Activated B cell treated with CpG ODN at 0.5 μM for 24 hours (primary cell): ENCODE data around the gene UGP2. TPM values are rescaled to one million over a fixed set of nuclear protein-coding genes. Genes with fewer than 3 reads are reported as not detected.

Experiments used
- ATAC-seq: fragments of 200-7000 bp; cut with Tn5 transposase; one replicate; pipeline ENCODE4 v1.10.0; 2021; ENCODE audit warnings: low read depth, mild to moderate bottlenecking, moderate library complexity
- CTCF ChIA-PET: fragments of 350-600 bp; sonication (Branson Sonifier 250); formaldehyde crosslinking; loops from one replicate; lab custom pipeline; 2021; ENCODE audit warnings: antibody characterized with exemption; lab: Charles Lee
- POLR2A ChIA-PET: fragments of 350-600 bp; sonication (Branson Sonifier 250); formaldehyde crosslinking; loops from one replicate; lab custom pipeline; 2021; ENCODE audit warnings: antibody characterized with exemption; lab: Charles Lee
- DNase-seq: peaks from one replicate; pipeline ENCODE4 v3.0.0; 2022
- H3K27ac Mint-ChIP-seq: one replicate; pipeline ENCODE4 v1.8.0; 2020; ENCODE audit warnings: mixed read lengths
- H3K27me3 Mint-ChIP-seq: one replicate; pipeline ENCODE4 v1.8.0; 2021; ENCODE audit warnings: mixed read lengths
- H3K36me3 Mint-ChIP-seq: one replicate; pipeline ENCODE4 v1.8.0; 2021; ENCODE audit warnings: low read depth, mixed read lengths
- H3K4me1 Mint-ChIP-seq: one replicate; pipeline ENCODE4 v1.8.0; 2021; ENCODE audit warnings: mixed read lengths
- H3K4me3 Mint-ChIP-seq: one replicate; pipeline ENCODE4 v1.8.0; 2020; ENCODE audit warnings: mild to moderate bottlenecking, mixed read lengths
- H3K9me3 Mint-ChIP-seq: one replicate; pipeline ENCODE4 v1.8.0; 2020; ENCODE audit warnings: mixed read lengths
- CTCF ChIP-seq: fragments of 200-600 bp; IDR thresholded peaks from one replicate; pipeline ENCODE4 v1.8.0; 2022; ENCODE audit warnings: antibody characterized with exemption, mild to moderate bottlenecking
- intact Hi-C: fragments of 100-400 bp; cut with micrococcal nuclease; formaldehyde crosslinking; loops from one replicate; pipeline ENCODE4 v1.15.1; 2024
- total RNA-seq: library from RNA; stranded (reverse); gene quantifications from 2 replicates; pipeline ENCODE4 v1.2.3, GENCODE V29; 2022

Gene UGP2
- total RNA-seq, 1 donor from 2014 or later, result 73.5 TPM

GRCh38 chr2:63861220-63861822, 19.6 kb downstream of the UGP2 start:
- POLR2A ChIA-PET, result interaction anchor here (0.6 to 2.8 kb wide), 3 partner anchors 20 to 175 kb away, joined by 4 to 15 read pairs (median 7); partner anchors contain the start of gene UGP2
- DNase-seq (no peak), ATAC-seq (peak; percentile 70)
- peaks cover 63% of the 10 kb centered on the region for H3K36me3 Mint-ChIP-seq
- H3K27me3 Mint-ChIP-seq, result no peaks in the 10 kb centered on the region
- no peak overlapping the region for H3K27ac Mint-ChIP-seq
- CTCF ChIA-PET, result interaction anchor here (0.6 to 5.5 kb wide), 20 partner anchors 9 to 1404 kb away, joined by 3 to 101 read pairs (median 6); partner anchors contain the start of genes MDH1 and UGP2
- intact Hi-C loops, result loop anchor here (1.0 to 2.0 kb wide), 5 partner anchors 20 to 1404 kb away; partner anchors contain the start of gene UGP2
- no peak overlapping the region for H3K4me3 Mint-ChIP-seq
- H3K9me3 Mint-ChIP-seq, result no peaks in the 10 kb centered on the region
- no peak for TF ChIP-seq CTCF
- H3K4me1 Mint-ChIP-seq, result peaks cover 8% of the 10 kb centered on the region

GRCh38 chr2:63862806-63863205, 21.1 kb downstream of the UGP2 start:
- intact Hi-C loops, result no loop called here
- ATAC-seq (no peak), DNase-seq (no peak)
- no peak for TF ChIP-seq CTCF
- Mint-ChIP-seq H3K4me3 (no peak overlapping the region), H3K27ac (no peak overlapping the region), H3K9me3 (no peaks in the 10 kb centered on the region), H3K27me3 (no peaks in the 10 kb centered on the region), H3K4me1 (peaks cover 7% of the 10 kb centered on the region), H3K36me3 (peaks cover 57% of the 10 kb centered on the region)
- ChIA-PET POLR2A (no interaction called here), CTCF (interaction anchor here (2.2 to 5.5 kb wide), 5 partner anchors 10 to 171 kb away, joined by 10 to 101 read pairs (median 12); no protein-coding TSS in a partner anchor)

- no peak for TF ChIP-seq CTCF
- CTCF ChIA-PET, result interaction anchor here (1.0 to 5.5 kb wide), 3 partner anchors 23 to 172 kb away, joined by 3 to 101 read pairs (median 12); no protein-coding TSS in a partner anchor
Measured at GRCh38 chr2:63863707-63864106, 22.0 kb downstream of the UGP2 start.

GRCh38 chr2:63865159-63865799, 23.6 kb downstream of the UGP2 start:
- Mint-ChIP-seq H3K36me3 (peaks cover 46% of the 10 kb centered on the region), H3K4me3 (no peak overlapping the region), H3K9me3 (no peaks in the 10 kb centered on the region), H3K4me1 (peaks cover 7% of the 10 kb centered on the region), H3K27ac (no peak overlapping the region), H3K27me3 (no peaks in the 10 kb centered on the region)
- ATAC-seq, result no peak
- ChIA-PET CTCF (interaction anchor here (1.3 to 2.0 kb wide), 2 partner anchors 166 to 172 kb away, joined by 3 to 12 read pairs; no protein-coding TSS in a partner anchor), POLR2A (no interaction called here)
- TF ChIP-seq CTCF, result no peak
- no peak for DNase-seq
- intact Hi-C loops, result no loop called here

More at GRCh38 chr2:63863707-63864106, 22.0 kb downstream of the UGP2 start:
- Mint-ChIP-seq H3K4me1 (peaks cover 7% of the 10 kb centered on the region), H3K36me3 (peaks cover 56% of the 10 kb centered on the region), H3K27ac (no peak overlapping the region), H3K9me3 (no peaks in the 10 kb centered on the region), H3K4me3 (no peak overlapping the region), H3K27me3 (no peaks in the 10 kb centered on the region)
- intact Hi-C loops, result no loop called here
- DNase-seq, result no peak
- ATAC-seq, result no peak
- POLR2A ChIA-PET, result no interaction called here
